H1 (cell line): ENCODE measurements around the gene KRT13. TPM values are rescaled to one million over a fixed set of nuclear protein-coding genes. Genes with fewer than 3 reads are reported as not detected.

Experiments
- HDAC2 ChIP-seq, 2 experiments: fragments of 300-600 bp in 1 of 2; sonication (generic) in 1 of 2; IDR thresholded peaks; 2 replicates each; pipeline ENCODE4 v1.6.1; 2011 to 2012; ENCODE audit warnings: low read depth in 2 of 2, low read length in 2 of 2, mild to moderate bottlenecking in 2 of 2, moderate library complexity in 2 of 2, borderline replicate concordance in 1 of 2, inconsistent platforms in 1 of 2
- polyA plus RNA-seq, 7 experiments: library from polyadenylated mRNA; depleted of rRNA in 3 of 7; stranded (reverse) in 5 of 7; unstranded in 2 of 7; fragments of >200 nt in 5 of 7; fragments of 200-250 nt in 2 of 7; gene quantifications; 1 replicate in 5 of 7; 2 replicates in 1 of 7; 4 replicates in 1 of 7; pipeline versions ENCODE4 v1.2.1 to v1.2.3, GENCODE V29; 2011 to 2013; ENCODE audit warnings: missing spikeins in 2 of 7, mixed read lengths in 2 of 7
- total RNA-seq: library from RNA; stranded (reverse); fragmentation: NEBNext Ultra II Directional; extraction: Animal tissue kit (Norgen Biotek cat#: 25700); gene quantifications from 2 replicates; pipeline ENCODE4 v1.2.1, GENCODE V29; 2021

KRT13 gene
- total and polyA plus RNA-seq, 2 of the 8 experiments (the other 6 are each of a cell fraction or from before 2014, with no cell fraction given): 0.09 TPM; not detected in 1

DNA sequence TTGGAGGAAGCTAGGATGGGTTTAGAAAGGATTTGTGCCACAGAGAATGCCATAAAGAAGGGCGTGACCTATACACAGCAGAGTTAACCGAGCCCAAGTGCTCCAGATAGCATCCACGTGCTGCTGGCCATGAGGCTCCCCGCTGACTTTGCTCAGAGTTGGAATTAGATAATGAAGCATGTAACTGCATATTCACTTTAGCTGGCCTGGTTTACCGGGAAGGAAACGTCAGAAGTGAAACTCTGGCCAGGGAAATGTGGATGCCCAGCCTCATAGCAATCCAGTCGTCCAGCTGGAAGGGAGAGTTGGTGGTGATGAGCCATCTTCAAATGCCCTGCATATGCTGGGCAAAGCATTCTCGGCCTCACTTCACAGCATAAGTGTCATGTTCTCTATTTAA, 30.5 kb downstream of the KRT13 start (continued):
- TF ChIP-seq HDAC2 (IDR thresholded peaks at IDR 0.05; ENCODE audit: borderline replicate concordance in 1 of 2, low read depth in 2 of 2, low read length in 2 of 2): no peak
